Fibroblast of lung (primary cell): ENCODE data around the gene PLD1. TPM values are rescaled to one million over a fixed set of nuclear protein-coding genes. Genes with fewer than 3 reads are reported as not detected.

Source experiments
- DNase-seq, 2 donors: peaks; one replicate each; pipeline versions ENCODE4 v3.0.0 to v3.0.0-alpha.2; 2010; ENCODE audit warnings: low read depth in 2 of 2
- H2AFZ ChIP-seq: 2 replicates; pipeline ENCODE4 v1.5.1; 2012; ENCODE audit warnings: low read length, control low read depth, inconsistent platforms
- H3K27ac ChIP-seq: 2 replicates; pipeline ENCODE4 v1.5.1; 2011; ENCODE audit warnings: low read length, control low read depth; ENCODE audit not compliant: insufficient read depth
- H3K27me3 ChIP-seq: 2 replicates; pipeline ENCODE4 v1.5.1; 2011; ENCODE audit warnings: mild to moderate bottlenecking, low read length; ENCODE audit not compliant: control insufficient read depth, insufficient read depth
- H3K36me3 ChIP-seq: 2 replicates; pipeline ENCODE4 v1.5.1; 2011; ENCODE audit warnings: low read length; ENCODE audit not compliant: control insufficient read depth, insufficient read depth
- H3K4me1 ChIP-seq: 2 replicates; pipeline ENCODE4 v1.5.1; 2011; ENCODE audit warnings: low read length; ENCODE audit not compliant: control insufficient read depth, insufficient read depth; ENCODE audit errors: extremely low read depth
- H3K4me2 ChIP-seq: 2 replicates; pipeline ENCODE4 v1.5.1; 2011; ENCODE audit warnings: low read length, control low read depth; ENCODE audit not compliant: insufficient read depth; ENCODE audit errors: extremely low read depth
- H3K4me3 ChIP-seq, 4 experiments: fragments of 200-600 bp in 1 of 4; sonication (generic) in 1 of 4; replicated peaks in 1 of 4; 2 replicates each; pipeline ENCODE4 v1.5.1; 2011 to 2016; ENCODE audit warnings: low read length in 4 of 4, low read depth in 3 of 4, mild to moderate bottlenecking in 3 of 4, control low read depth in 2 of 4, inconsistent platforms in 1 of 4, mixed read lengths in 1 of 4; ENCODE audit not compliant: insufficient read depth in 1 of 4; ENCODE audit errors: control extremely low read depth in 1 of 4
- H3K79me2 ChIP-seq: 2 replicates; pipeline ENCODE4 v1.5.1; 2012; ENCODE audit warnings: mild to moderate bottlenecking, low read length, inconsistent platforms; ENCODE audit not compliant: control insufficient read depth, insufficient read depth
- H3K9ac ChIP-seq: 2 replicates; pipeline ENCODE4 v1.5.1; 2011; ENCODE audit warnings: mild to moderate bottlenecking, low read length, control low read depth; ENCODE audit not compliant: insufficient read depth
- H3K9me3 ChIP-seq: 2 replicates; pipeline ENCODE4 v1.5.1; 2012; ENCODE audit warnings: low read depth, low read length; ENCODE audit not compliant: control insufficient read depth, insufficient read depth
- H4K20me1 ChIP-seq: 2 replicates; pipeline ENCODE4 v1.5.1; 2011; ENCODE audit warnings: low read length; ENCODE audit not compliant: control insufficient read depth, insufficient read depth; ENCODE audit errors: extremely low read depth
- EZH2 ChIP-seq: IDR thresholded peaks from 2 replicates; pipeline ENCODE4 v1.5.1; 2012; ENCODE audit warnings: low read length, control low read depth, mild to moderate bottlenecking; ENCODE audit errors: missing control alignments
- polyA plus RNA-seq, 2 donors: library from polyadenylated mRNA; depleted of rRNA in 1 of 2; stranded (reverse) in 1 of 2; unstranded in 1 of 2; fragments of >200 nt; gene quantifications; 2 replicates each; pipeline ENCODE4 v1.2.1, GENCODE V29; 2011 to 2012; ENCODE audit warnings: missing spikeins in 1 of 2
- total RNA-seq: library from RNA; depleted of rRNA; stranded (reverse); fragments of >200 nt; gene quantifications from 2 replicates; pipeline ENCODE4 v1.2.1, GENCODE V29; 2014
- TF ChIP-seq, protein P1 (sequence below), 2 donors: IDR thresholded peaks in 1 of 2; conservative IDR thresholded peaks in 1 of 2; 1 replicate in 1 of 2; 2 replicates in 1 of 2; pipeline ENCODE4 v1.5.1; 2011 to 2012; ENCODE audit warnings: low read length in 2 of 2, control low read depth in 1 of 2, inconsistent platforms in 1 of 2, low read depth in 1 of 2, mild to moderate bottlenecking in 1 of 2

The PLD1 gene
- total and polyA plus RNA-seq, 2 donors (not counting 1 experiment from before 2014, with no cell fraction given): 10.8 to 18.8 TPM

DNA sequence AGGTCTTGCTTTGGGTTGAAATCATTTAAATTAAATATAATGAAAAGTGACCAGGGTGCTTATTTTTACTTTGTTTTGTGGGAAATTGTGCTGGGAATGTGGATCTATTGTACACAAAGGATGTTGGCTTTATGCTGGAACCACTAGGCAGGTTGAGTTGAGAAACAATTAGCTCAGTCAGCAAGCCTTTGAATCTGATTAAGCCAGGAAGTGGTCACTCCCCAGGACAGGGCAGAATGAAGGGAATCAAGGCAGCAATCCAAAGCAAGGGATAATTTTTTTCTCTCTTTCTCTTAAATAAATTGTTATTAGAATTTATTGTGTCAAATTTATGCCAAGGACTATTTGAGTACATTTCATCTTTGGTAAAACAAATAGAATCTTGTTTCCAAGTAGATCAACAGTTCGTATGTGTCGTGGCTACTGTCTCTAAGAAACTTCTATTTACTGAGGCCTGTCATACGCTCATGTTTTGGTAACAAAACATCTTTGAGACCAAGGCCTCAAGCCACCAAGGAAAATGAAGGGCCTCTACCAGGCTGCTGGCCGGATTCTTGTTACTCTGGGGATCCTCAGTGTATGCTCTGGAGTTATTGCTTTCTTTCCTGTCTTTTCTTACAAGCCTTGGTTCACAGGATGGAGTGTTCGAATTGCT is 32.7 kb upstream of the PLD1 start, which contains the start of gene TMEM212:
Gene TMEM212 (plus strand): TSS at position 486 of the 655 bp plus-strand sequence. CDS start 35 bp downstream, at position 521.
- Histone ChIP-seq H4K20me1 (no peaks in the 10 kb centered on the region), H3K4me3 (no peak within 1 kb of the TSS), H3K4me1 (peaks cover 5% of the 10 kb centered on the region), H2AFZ (no peak within 1 kb of the TSS), H3K27me3 (no peaks in the 10 kb centered on the region), H3K27ac (no peak within 1 kb of the TSS), H3K4me2 (no peak within 1 kb of the TSS), H3K9me3 (no peaks in the 10 kb centered on the region), H3K36me3 (no peaks in the 10 kb centered on the region), H3K79me2 (no peaks in the 10 kb centered on the region), H3K9ac (no peak within 1 kb of the TSS)
- peak; percentile 41 to 84 for DNase-seq
- no peak for TF ChIP-seq EZH2
- TF ChIP-seq, protein P1, sequence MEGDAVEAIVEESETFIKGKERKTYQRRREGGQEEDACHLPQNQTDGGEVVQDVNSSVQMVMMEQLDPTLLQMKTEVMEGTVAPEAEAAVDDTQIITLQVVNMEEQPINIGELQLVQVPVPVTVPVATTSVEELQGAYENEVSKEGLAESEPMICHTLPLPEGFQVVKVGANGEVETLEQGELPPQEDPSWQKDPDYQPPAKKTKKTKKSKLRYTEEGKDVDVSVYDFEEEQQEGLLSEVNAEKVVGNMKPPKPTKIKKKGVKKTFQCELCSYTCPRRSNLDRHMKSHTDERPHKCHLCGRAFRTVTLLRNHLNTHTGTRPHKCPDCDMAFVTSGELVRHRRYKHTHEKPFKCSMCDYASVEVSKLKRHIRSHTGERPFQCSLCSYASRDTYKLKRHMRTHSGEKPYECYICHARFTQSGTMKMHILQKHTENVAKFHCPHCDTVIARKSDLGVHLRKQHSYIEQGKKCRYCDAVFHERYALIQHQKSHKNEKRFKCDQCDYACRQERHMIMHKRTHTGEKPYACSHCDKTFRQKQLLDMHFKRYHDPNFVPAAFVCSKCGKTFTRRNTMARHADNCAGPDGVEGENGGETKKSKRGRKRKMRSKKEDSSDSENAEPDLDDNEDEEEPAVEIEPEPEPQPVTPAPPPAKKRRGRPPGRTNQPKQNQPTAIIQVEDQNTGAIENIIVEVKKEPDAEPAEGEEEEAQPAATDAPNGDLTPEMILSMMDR (conservative IDR thresholded peaks at IDR 0.05 in 1 of 2, IDR thresholded peaks at IDR 0.05 in 1 of 2; ENCODE audit: low read depth in 1 of 2, low read length in 2 of 2): no peak

DNA sequence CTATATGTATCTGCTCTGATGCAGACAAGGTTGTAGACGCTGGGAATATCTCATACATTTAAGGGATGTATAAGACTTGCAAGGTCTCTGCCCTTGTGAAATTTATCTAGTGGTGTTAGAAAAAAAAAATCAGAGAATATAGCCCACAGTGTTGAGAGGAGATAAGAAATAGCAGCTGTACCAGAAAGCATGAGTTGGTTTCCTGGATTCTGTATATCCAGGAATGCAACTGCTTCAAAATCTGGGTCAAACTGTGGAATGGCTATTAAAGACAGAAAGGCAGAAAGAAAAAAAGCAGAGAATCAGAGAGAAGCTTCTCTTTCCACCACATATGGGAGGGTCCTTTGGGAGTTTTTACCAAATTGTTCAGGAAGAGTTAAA is 31.3 kb upstream of the PLD1 start:
- TF ChIP-seq EZH2: no peak
- TF ChIP-seq, protein P1 (conservative IDR thresholded peaks at IDR 0.05 in 1 of 2, IDR thresholded peaks at IDR 0.05 in 1 of 2; ENCODE audit: low read depth in 1 of 2, low read length in 2 of 2): no peak
- no peaks in the 10 kb centered on the region for H3K9me3 ChIP-seq
- H3K4me1 ChIP-seq: peaks cover 5% of the 10 kb centered on the region
- H3K9ac ChIP-seq: no peak overlapping the region
- H3K27me3 ChIP-seq: no peaks in the 10 kb centered on the region
- H4K20me1 ChIP-seq: no peaks in the 10 kb centered on the region
- H3K36me3 ChIP-seq: no peaks in the 10 kb centered on the region
- H3K79me2 ChIP-seq: no peaks in the 10 kb centered on the region
- no peak overlapping the region for H3K4me3 ChIP-seq
- H2AFZ ChIP-seq: no peak overlapping the region
- DNase-seq: peak; percentile 23 to 79
- H3K4me2 ChIP-seq: no peak overlapping the region
- no peak overlapping the region for H3K27ac ChIP-seq

DNA sequence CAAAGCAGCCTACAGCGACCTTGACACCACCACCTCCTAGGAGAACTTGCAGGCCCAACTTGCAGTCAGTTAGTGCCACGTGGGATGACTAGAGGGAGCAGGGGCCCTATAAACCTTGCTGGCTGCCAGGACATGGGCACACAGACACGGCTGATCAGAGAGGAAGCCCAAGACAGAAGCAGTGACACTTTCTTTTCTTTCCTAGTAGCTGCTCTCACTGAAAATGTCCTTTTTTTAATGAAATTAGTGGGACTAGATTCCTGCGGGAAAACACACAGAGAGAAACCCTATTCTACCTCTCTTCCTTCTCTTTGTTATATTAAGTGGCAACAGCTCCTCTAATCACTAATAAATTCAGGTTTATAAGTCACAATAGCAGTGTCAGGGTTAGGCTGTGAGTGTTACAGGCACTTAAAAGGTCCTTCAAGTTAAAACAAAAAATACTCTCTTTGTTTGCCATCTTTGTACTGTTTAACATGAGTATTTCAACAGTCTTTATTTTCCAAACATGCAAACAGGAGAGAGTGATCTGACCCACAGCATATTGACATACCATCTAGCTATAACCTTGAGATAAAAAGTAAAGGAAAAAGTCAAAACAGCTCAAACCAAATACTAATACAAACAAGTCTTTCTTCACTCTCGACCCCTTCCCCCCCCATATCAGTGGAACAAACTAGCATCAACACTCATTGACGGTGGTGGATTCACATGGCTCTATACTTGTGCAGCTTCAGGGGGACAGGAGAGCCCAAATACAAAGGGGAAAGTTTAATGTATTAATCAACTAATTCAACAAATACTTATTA is 30.7 kb upstream of the PLD1 start:
- Histone ChIP-seq H3K4me3 (no peak overlapping the region), H3K36me3 (no peaks in the 10 kb centered on the region), H3K4me1 (peaks cover 5% of the 10 kb centered on the region), H3K9me3 (no peaks in the 10 kb centered on the region), H3K27ac (no peak overlapping the region), H4K20me1 (no peaks in the 10 kb centered on the region), H3K9ac (no peak overlapping the region), H3K79me2 (no peaks in the 10 kb centered on the region), H3K27me3 (no peaks in the 10 kb centered on the region), H3K4me2 (no peak overlapping the region), H2AFZ (no peak overlapping the region)
- no peak for DNase-seq
- TF ChIP-seq EZH2: no peak
- TF ChIP-seq, protein P1 (conservative IDR thresholded peaks at IDR 0.05 in 1 of 2, IDR thresholded peaks at IDR 0.05 in 1 of 2; ENCODE audit: low read depth in 1 of 2, low read length in 2 of 2): no peak
